Sigmoid colon (tissue), 7 donors: Measurements from ENCODE around the gene NSG2. TPM values are rescaled to one million over a fixed set of nuclear protein-coding genes. Genes with fewer than 3 reads are reported as not detected.

Experiments used
- DNase-seq: peaks from one replicate; pipeline ENCODE4 v3.0.0-alpha.2; 2019
- H3K27ac ChIP-seq, 4 donors: fragments of 200-600 bp; sonication (generic); one replicate each; pipeline ENCODE4 v1.5.1; 2016 to 2019; ENCODE audit warnings: mild to moderate bottlenecking in 1 of 4
- H3K27me3 ChIP-seq, 3 donors: fragments of 200-600 bp; sonication (generic); one replicate each; pipeline ENCODE4 v1.5.1; 2019; ENCODE audit warnings: mild to moderate bottlenecking in 1 of 3
- H3K36me3 ChIP-seq, 4 donors: fragments of 200-600 bp; sonication (generic); one replicate each; pipeline ENCODE4 v1.5.1; 2016 to 2019
- H3K4me1 ChIP-seq, 4 donors: fragments of 200-600 bp; sonication (generic); one replicate each; pipeline ENCODE4 v1.5.1; 2017 to 2019
- H3K4me3 ChIP-seq, 4 donors: fragments of 200-600 bp; sonication (generic); one replicate each; pipeline ENCODE4 v1.5.1; 2017 to 2019; ENCODE audit warnings: mild to moderate bottlenecking in 2 of 4, moderate library complexity in 1 of 4
- H3K9me3 ChIP-seq, 4 donors: fragments of 200-600 bp in 3 of 4; sonication (generic) in 3 of 4; one replicate each; pipeline versions ENCODE4 v1.5.1 to v1.6.1; 2013 to 2019
- CTCF ChIP-seq, 4 experiments: fragments of 450-650 bp in 3 of 4; fragments of 200-600 bp in 1 of 4; IDR thresholded peaks; one replicate each; pipeline ENCODE4 v1.5.1; 2016 to 2019; ENCODE audit warnings: antibody characterized with exemption in 4 of 4, mild to moderate bottlenecking in 3 of 4, moderate library complexity in 2 of 4
- EP300 ChIP-seq, 4 donors: sonication (generic); formaldehyde crosslinking; IDR thresholded peaks; one replicate each; pipeline ENCODE4 v1.6.1; 2017; ENCODE audit warnings: antibody characterized with exemption in 4 of 4
- POLR2A ChIP-seq, 2 donors: fragments of 450-650 bp; IDR thresholded peaks; one replicate each; pipeline ENCODE4 v1.6.1; 2016; ENCODE audit warnings: antibody characterized with exemption in 2 of 2, mild to moderate bottlenecking in 2 of 2, moderate library complexity in 2 of 2
- POLR2AphosphoS5 ChIP-seq, 4 donors: sonication (generic); formaldehyde crosslinking; IDR thresholded peaks; one replicate each; pipeline ENCODE4 v1.6.1; 2017; ENCODE audit warnings: antibody characterized with exemption in 4 of 4
- WGBS, 2 donors: extraction: QIAGEN DNeasy Blood & Tissue Kit; methylation state at CpG; one replicate each; pipeline ENCODE4 v1.1.7; 2013; 5-methylcytosine and 5-hydroxymethylcytosine counted together
- intact Hi-C: fragments of 100-400 bp; cut with DNase I; formaldehyde crosslinking; loops from one replicate; pipeline ENCODE4 v1.15.1; 2023
- polyA plus RNA-seq, 3 donors: library from polyadenylated mRNA; stranded (reverse); fragments of 200-250 nt; gene quantifications; one replicate each; pipeline ENCODE4 v1.2.3, GENCODE V29; 2013
- total RNA-seq, 4 donors: library from RNA; depleted of rRNA; stranded (reverse); fragments of >200 nt; gene quantifications; one replicate each; pipeline ENCODE4 v1.1.0, GENCODE V29; 2016
- donor health status: healthy with polysubstance abuse.
- donor health status: Bipolar disorder and iron deficiency.
- donor health status: healthy.

NSG2 gene
- total and polyA plus RNA-seq, 7 donors, result 4.7 to 10.0 (median 4.9) TPM; not detected in 2

- Histone ChIP-seq H3K4me1 (no peaks in the 10 kb centered on the region), H3K36me3 (no peaks in the 10 kb centered on the region), H3K27me3 (no peaks in the 10 kb centered on the region), H3K27ac (no peak overlapping the region), H3K9me3 (no peaks in the 10 kb centered on the region), H3K4me3 (no peak overlapping the region)
- 68 to 80% methylated on average over 5 of the region's 5 CpGs for WGBS, 2 donors
- intact Hi-C loops, result loop anchor here (10.0 kb wide), 1 partner anchor 262 kb away; no protein-coding TSS in a partner anchor
- DNase-seq, result no peak
- TF ChIP-seq POLR2AphosphoS5 (IDR thresholded peaks at IDR 0.05), result no peak
- no peak for TF ChIP-seq EP300 (IDR thresholded peaks at IDR 0.05)
- TF ChIP-seq POLR2A (IDR thresholded peaks at IDR 0.05), result no peak
- TF ChIP-seq CTCF (IDR thresholded peaks at IDR 0.05), result no peak
Observed at GRCh38 chr5:174052636-174053035, 7.1 kb downstream of the NSG2 start.

GRCh38 chr5:174053905-174054304, 8.4 kb downstream of the NSG2 start:
- DNase-seq, result no peak
- no peaks in the 10 kb centered on the region for H3K27me3 ChIP-seq
- intact Hi-C loops, result loop anchor here (10.0 kb wide), 1 partner anchor 261 kb away; no protein-coding TSS in a partner anchor
- H3K27ac ChIP-seq, result no peak overlapping the region
- 85 to 91% methylated on average over 3 of the region's 3 CpGs for WGBS, 2 donors
- H3K9me3 ChIP-seq, result no peaks in the 10 kb centered on the region
- no peak overlapping the region for H3K4me3 ChIP-seq
- TF ChIP-seq POLR2AphosphoS5 (IDR thresholded peaks at IDR 0.05) (no peak), POLR2A (IDR thresholded peaks at IDR 0.05) (no peak), EP300 (IDR thresholded peaks at IDR 0.05) (no peak), CTCF (IDR thresholded peaks at IDR 0.05) (no peak)
- no peaks in the 10 kb centered on the region for H3K4me1 ChIP-seq
- no peaks in the 10 kb centered on the region for H3K36me3 ChIP-seq

GRCh38 chr5:174056064-174056847, 10.8 kb downstream of the NSG2 start:
- Histone ChIP-seq H3K27ac (no peak overlapping the region), H3K9me3 (peaks cover 0 to 3% (median 0%) of the 10 kb centered on the region in 4 donors), H3K4me3 (no peak overlapping the region), H3K27me3 (no peaks in the 10 kb centered on the region), H3K36me3 (no peaks in the 10 kb centered on the region), H3K4me1 (no peaks in the 10 kb centered on the region)
- intact Hi-C loops, result loop anchor here (10.0 kb wide), 1 partner anchor 259 kb away; no protein-coding TSS in a partner anchor
- WGBS, 2 donors, result 63 to 77% methylated on average over 4 of the region's 4 CpGs
- TF ChIP-seq EP300 (IDR thresholded peaks at IDR 0.05), result no peak
- TF ChIP-seq CTCF (IDR thresholded peaks at IDR 0.05), result no peak
- no peak for TF ChIP-seq POLR2A (IDR thresholded peaks at IDR 0.05)
- no peak for TF ChIP-seq POLR2AphosphoS5 (IDR thresholded peaks at IDR 0.05)
- DNase-seq, result no peak

GRCh38 chr5:174057206-174057605, 11.7 kb downstream of the NSG2 start:
- H3K9me3 ChIP-seq, result peaks cover 0 to 3% (median 0%) of the 10 kb centered on the region in 4 donors
- DNase-seq, result no peak
- H3K4me1 ChIP-seq, result no peaks in the 10 kb centered on the region
- H3K36me3 ChIP-seq, result no peaks in the 10 kb centered on the region
- 68 to 69% methylated on average over 6 of the region's 6 CpGs for WGBS, 2 donors
- TF ChIP-seq POLR2A (IDR thresholded peaks at IDR 0.05), result no peak
- TF ChIP-seq CTCF (IDR thresholded peaks at IDR 0.05), result no peak
- TF ChIP-seq EP300 (IDR thresholded peaks at IDR 0.05), result no peak
- TF ChIP-seq POLR2AphosphoS5 (IDR thresholded peaks at IDR 0.05), result no peak
- no peak overlapping the region for H3K27ac ChIP-seq
- H3K4me3 ChIP-seq, result no peak overlapping the region
- H3K27me3 ChIP-seq, result no peaks in the 10 kb centered on the region
- intact Hi-C loops, result loop anchor here (10.0 kb wide), 1 partner anchor 258 kb away; no protein-coding TSS in a partner anchor
